A673 (cell line): ENCODE measurements around the gene CA9. TPM values are rescaled to one million over a fixed set of nuclear protein-coding genes. Genes with fewer than 3 reads are reported as not detected.
"Not testable (repeated sequence)": the region's sequence is repeated elsewhere in the genome, so short reads cannot be mapped to it uniquely, and the experiment has no call there.

ENCODE experiments used
- BruUV-seq: library from RNA; stranded (reverse); fragments of 400-500 nt; replicated peaks from 2 replicates; lab custom pipeline; 2021; lab: Mats Ljungman, UMichigan
- CTCF ChIA-PET: fragments of 300-600 bp; sonication (Branson Sonifier 250); formaldehyde crosslinking; loops from one replicate; lab custom pipeline; 2022; ENCODE audit warnings: antibody characterized with exemption; lab: Charles Lee
- POLR2A ChIA-PET: fragments of 300-600 bp; sonication (Branson Sonifier 250); formaldehyde crosslinking; loops from one replicate; lab custom pipeline; 2022; ENCODE audit warnings: antibody characterized with exemption; ENCODE audit not compliant: low non-redundant PET; lab: Charles Lee
- DNase-seq: peaks from one replicate; pipeline ENCODE4 v3.0.0-alpha.2; 2015; ENCODE audit warnings: low spot score
- H3K27ac ChIP-seq: fragments of 200-600 bp; sonication (generic); 2 replicates; pipeline ENCODE4 v1.5.1; 2016; ENCODE audit warnings: mixed run types, low read depth, mild to moderate bottlenecking, mixed read lengths, antibody characterized with exemption, low read length; ENCODE audit not compliant: poor library complexity, severe bottlenecking
- H3K27me3 ChIP-seq: fragments of 200-600 bp; sonication (generic); replicated peaks from 2 replicates; pipeline ENCODE4 v1.6.1; 2017; ENCODE audit warnings: mixed run types, low read depth, mild to moderate bottlenecking, mixed read lengths, antibody characterized with exemption, low read length; ENCODE audit not compliant: insufficient read depth, poor library complexity
- H3K36me3 ChIP-seq: fragments of 200-600 bp; sonication (generic); 2 replicates; pipeline ENCODE4 v1.6.1; 2016; ENCODE audit warnings: mixed run types, mild to moderate bottlenecking, mixed read lengths, antibody characterized with exemption, low read length; ENCODE audit not compliant: insufficient read depth, poor library complexity, severe bottlenecking
- H3K4me1 ChIP-seq: fragments of 200-600 bp; sonication (generic); 2 replicates; pipeline ENCODE4 v1.6.1; 2017; ENCODE audit warnings: mixed run types, mild to moderate bottlenecking, mixed read lengths, antibody characterized with exemption, low read length; ENCODE audit not compliant: insufficient read depth, poor library complexity, severe bottlenecking
- H3K4me3 ChIP-seq: fragments of 200-600 bp; sonication (generic); 2 replicates; pipeline ENCODE4 v1.5.1; 2016; ENCODE audit warnings: low read depth, mixed run types, mild to moderate bottlenecking, mixed read lengths, low read length; ENCODE audit not compliant: poor library complexity, severe bottlenecking
- H3K9me3 ChIP-seq: fragments of 200-600 bp; sonication (generic); 2 replicates; pipeline ENCODE4 v1.6.1; 2016; ENCODE audit warnings: mixed run types, low read depth, mild to moderate bottlenecking, mixed read lengths, antibody characterized with exemption, low read length; ENCODE audit not compliant: poor library complexity, severe bottlenecking
- EZH2 ChIP-seq: fragments of 200-600 bp; sonication (generic); IDR thresholded peaks from 2 replicates; pipeline ENCODE4 v1.6.1; 2017; ENCODE audit warnings: borderline replicate concordance, low read depth, mild to moderate bottlenecking, mixed read lengths, antibody characterized with exemption, low read length; ENCODE audit not compliant: poor library complexity, severe bottlenecking
- intact Hi-C: fragments of 100-400 bp; cut with micrococcal nuclease; formaldehyde crosslinking; loops from one replicate; pipeline ENCODE4 v1.10.0; 2022; ENCODE audit not compliant: unreplicated experiment
- total RNA-seq: library from RNA; stranded (reverse); gene quantifications from 2 replicates; pipeline ENCODE4 v1.2.3, GENCODE V29; 2021
- TF ChIP-seq, protein P1 (sequence below): fragments of 300-800, 200-600 bp; sonication (generic); conservative IDR thresholded peaks from 2 replicates; pipeline ENCODE4 v1.5.1; 2017; ENCODE audit warnings: low read depth, mild to moderate bottlenecking, antibody characterized with exemption, low read length, moderate library complexity, mixed read lengths

CA9 gene
- total RNA-seq, 1 experiment from 2014 or later = 0.32 TPM

DNA sequence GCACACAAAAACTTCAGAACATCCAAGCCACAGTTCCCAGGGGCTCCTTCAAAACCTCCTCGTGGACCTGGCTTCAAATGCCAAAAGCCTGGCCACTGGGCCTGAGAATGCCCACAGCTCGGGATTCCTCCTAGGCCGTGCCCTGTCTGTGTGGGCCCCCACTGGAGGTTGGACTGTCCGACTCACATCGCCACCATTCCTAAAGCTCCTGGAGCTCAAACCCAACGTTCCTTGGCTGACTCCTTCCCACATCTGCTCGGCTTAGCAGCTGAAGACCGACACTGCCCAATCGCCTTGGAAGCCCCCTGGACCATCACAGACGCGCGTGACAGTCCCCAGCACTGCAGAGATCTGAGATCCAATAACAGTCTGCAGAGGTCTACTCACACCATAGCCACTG is 30.7 kb upstream of the CA9 start:
- H3K4me1 ChIP-seq = peaks cover 4% of the 10 kb centered on the region
- H3K4me3 ChIP-seq = no peak overlapping the region
- BruUV-seq = no TSS peak
- ChIA-PET CTCF (no interaction called here), POLR2A (no interaction called here)
- no peak for DNase-seq
- TF ChIP-seq, protein P1, sequence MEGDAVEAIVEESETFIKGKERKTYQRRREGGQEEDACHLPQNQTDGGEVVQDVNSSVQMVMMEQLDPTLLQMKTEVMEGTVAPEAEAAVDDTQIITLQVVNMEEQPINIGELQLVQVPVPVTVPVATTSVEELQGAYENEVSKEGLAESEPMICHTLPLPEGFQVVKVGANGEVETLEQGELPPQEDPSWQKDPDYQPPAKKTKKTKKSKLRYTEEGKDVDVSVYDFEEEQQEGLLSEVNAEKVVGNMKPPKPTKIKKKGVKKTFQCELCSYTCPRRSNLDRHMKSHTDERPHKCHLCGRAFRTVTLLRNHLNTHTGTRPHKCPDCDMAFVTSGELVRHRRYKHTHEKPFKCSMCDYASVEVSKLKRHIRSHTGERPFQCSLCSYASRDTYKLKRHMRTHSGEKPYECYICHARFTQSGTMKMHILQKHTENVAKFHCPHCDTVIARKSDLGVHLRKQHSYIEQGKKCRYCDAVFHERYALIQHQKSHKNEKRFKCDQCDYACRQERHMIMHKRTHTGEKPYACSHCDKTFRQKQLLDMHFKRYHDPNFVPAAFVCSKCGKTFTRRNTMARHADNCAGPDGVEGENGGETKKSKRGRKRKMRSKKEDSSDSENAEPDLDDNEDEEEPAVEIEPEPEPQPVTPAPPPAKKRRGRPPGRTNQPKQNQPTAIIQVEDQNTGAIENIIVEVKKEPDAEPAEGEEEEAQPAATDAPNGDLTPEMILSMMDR = no peak
- TF ChIP-seq EZH2 = no peak
- H3K27ac ChIP-seq = no peak overlapping the region
- no peaks in the 10 kb centered on the region for H3K9me3 ChIP-seq
- intact Hi-C loops = no loop called here
- no peaks in the 10 kb centered on the region for H3K36me3 ChIP-seq
- no peaks in the 10 kb centered on the region for H3K27me3 ChIP-seq

DNA sequence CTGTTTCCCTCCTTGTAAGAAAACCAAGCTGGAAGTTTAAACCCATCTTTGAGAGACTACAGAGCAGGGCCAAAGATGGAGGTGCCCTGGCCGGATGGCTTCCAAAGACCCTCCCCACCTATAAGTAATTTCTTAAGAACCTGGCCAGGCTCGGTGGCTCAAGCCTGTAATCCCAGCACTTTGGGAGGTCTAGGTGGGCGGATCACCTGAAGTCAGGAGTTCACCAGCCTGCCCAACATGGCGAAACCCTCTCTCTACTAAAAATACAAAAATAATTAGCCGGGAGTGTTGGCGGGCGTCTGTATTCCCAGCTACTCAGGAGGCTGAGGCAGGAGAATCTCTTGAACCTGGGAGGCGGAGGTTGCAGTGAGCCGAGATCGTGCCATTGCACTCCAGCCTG is 28.0 kb upstream of the CA9 start:
- intact Hi-C loops = loop anchor here (1.0 to 5.0 kb wide), 2 partner anchors 13 to 43 kb away; partner anchors contain the start of genes CCDC107 and RMRP
- BruUV-seq = not testable (repeated sequence)
- POLR2A ChIA-PET = interaction anchor here (0.6 kb wide), 1 partner anchor 12 kb away, joined by 5 read pairs; the partner anchor contains the start of genes CCDC107 and RMRP

DNA sequence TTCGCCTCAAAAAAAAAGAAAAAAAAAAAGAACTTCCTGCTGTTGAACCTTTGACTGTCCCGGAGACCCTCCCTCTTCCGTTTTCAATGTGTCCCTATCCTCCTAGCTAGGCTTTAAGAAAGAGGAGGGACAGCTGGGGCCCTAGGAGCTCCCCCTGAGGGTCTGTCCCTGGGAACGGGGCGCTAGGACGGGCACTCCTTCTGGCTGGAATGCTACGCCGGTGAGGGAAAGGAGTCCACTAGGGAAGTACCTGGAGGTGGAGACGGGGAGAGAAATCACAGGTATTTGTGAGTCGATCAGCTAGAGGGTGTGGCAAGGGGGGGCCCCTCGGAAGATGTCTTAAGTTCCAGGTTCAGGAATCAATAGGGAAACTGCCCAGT is 27.6 kb upstream of the CA9 start:
- H3K27ac ChIP-seq = peak overlapping the region; percentile 64
- CTCF ChIA-PET = interaction anchor here (0.6 to 1.2 kb wide), 4 partner anchors 35 to 180 kb away, joined by 3 to 5 read pairs (median 4); partner anchors contain the start of gene CREB3
- no peaks in the 10 kb centered on the region for H3K27me3 ChIP-seq
- H3K9me3 ChIP-seq = no peaks in the 10 kb centered on the region
- DNase-seq = no peak
- H3K4me1 ChIP-seq = peaks cover 4% of the 10 kb centered on the region
- TSS peak; percentile 50 for BruUV-seq
- POLR2A ChIA-PET = interaction anchor here (0.6 kb wide), 1 partner anchor 12 kb away, joined by 5 read pairs; the partner anchor contains the start of genes CCDC107 and RMRP
- TF ChIP-seq, protein P1 = no peak
- TF ChIP-seq EZH2 = no peak
- H3K36me3 ChIP-seq = no peaks in the 10 kb centered on the region
- intact Hi-C loops = loop anchor here (1.0 to 5.0 kb wide), 2 partner anchors 12 to 44 kb away; partner anchors contain the start of genes CCDC107 and RMRP
- peak overlapping the region; percentile 52 for H3K4me3 ChIP-seq

More for the DNA sequence above, 28.0 kb upstream of the CA9 start:
- CTCF ChIA-PET = interaction anchor here (0.6 to 1.2 kb wide), 4 partner anchors 35 to 180 kb away, joined by 3 to 5 read pairs (median 4); partner anchors contain the start of gene CREB3
- not testable (repeated sequence) for DNase-seq, H3K4me1 ChIP-seq, H3K27me3 ChIP-seq, H3K36me3 ChIP-seq, H3K9me3 ChIP-seq, H3K27ac ChIP-seq
- peak overlapping the region; percentile 52 for H3K4me3 ChIP-seq
